Camera-type eye (tissue), 1 donor: ENCODE data around the gene AP5B1. TPM values are rescaled to one million over a fixed set of nuclear protein-coding genes. Genes with fewer than 3 reads are reported as not detected.

Experiments used
- total RNA-seq: library from RNA; depleted of rRNA; stranded (reverse); fragments of >200 nt; gene quantifications from one replicate; pipeline ENCODE4 v1.2.3, GENCODE V29; 2014

AP5B1 gene
- 8.6 TPM for total RNA-seq

GRCh38 chr11:65780770-65781151 is at the start of gene AP5B1:
TSS of gene AP5B1 (minus strand) at chr11:65780976. CDS start at chr11:65780591, 385 bp downstream.

GRCh38 chr11:65786786-65787636 is 6.2 kb upstream of the AP5B1 start, which contains the start of gene OVOL1:
TSS of gene OVOL1 (plus strand) at chr11:65787063. CDS start at chr11:65787374, 311 bp downstream.

Other genes starting within 250 kb of the AP5B1 start
- gene LTBP3, start 222.6 kb downstream of the AP5B1 start, total RNA-seq = 190 TPM
- 28.4 TPM for gene ZNRD2, start 210.5 kb downstream of the AP5B1 start, total RNA-seq
- gene FAM89B, start 208.4 kb downstream of the AP5B1 start, total RNA-seq = 17.2 TPM
- gene EHBP1L1, start 204.9 kb downstream of the AP5B1 start, total RNA-seq = 51.2 TPM
- 0.99 TPM for gene KCNK7, start 185.2 kb downstream of the AP5B1 start, total RNA-seq
- gene MAP3K11, start 166.8 kb downstream of the AP5B1 start, total RNA-seq = 29.9 TPM
- gene PCNX3, start 165.2 kb downstream of the AP5B1 start, total RNA-seq = 19.2 TPM
- 16.2 TPM for gene SIPA1, start 142.9 kb downstream of the AP5B1 start, total RNA-seq
- gene RELA, start 118.1 kb downstream of the AP5B1 start, total RNA-seq = 24.5 TPM
- 58.7 TPM for gene KAT5, start 68.7 kb downstream of the AP5B1 start, total RNA-seq
- gene RNASEH2C, start 60.2 kb downstream of the AP5B1 start, total RNA-seq = 38.4 TPM
- 0.49 TPM for gene OVOL1, start 6.1 kb upstream of the AP5B1 start, total RNA-seq
- 3.1 TPM for gene SNX32, start 53.0 kb upstream of the AP5B1 start, total RNA-seq
- gene CFL1, start 77.2 kb upstream of the AP5B1 start, total RNA-seq = 451 TPM
- 42.3 TPM for gene MUS81, start 79.5 kb upstream of the AP5B1 start, total RNA-seq
- 65.5 TPM for gene EFEMP2, start 91.8 kb upstream of the AP5B1 start, total RNA-seq
- 0.77 TPM for gene CTSW, start 98.9 kb upstream of the AP5B1 start, total RNA-seq
- 67.0 TPM for gene FIBP, start 107.5 kb upstream of the AP5B1 start, total RNA-seq
- gene CCDC85B, start 109.7 kb upstream of the AP5B1 start, total RNA-seq = 21.2 TPM
- not detected for gene FOSL1, start 119.4 kb upstream of the AP5B1 start, total RNA-seq
- gene C11orf68, start 138.1 kb upstream of the AP5B1 start, total RNA-seq = 19.1 TPM
- 54.6 TPM for gene DRAP1, start 138.4 kb upstream of the AP5B1 start, total RNA-seq
- gene TSGA10IP, start 164.5 kb upstream of the AP5B1 start, total RNA-seq = not detected
- 55.1 TPM for gene SART1, start 180.8 kb upstream of the AP5B1 start, total RNA-seq
- 34.6 TPM for gene EIF1AD, start 221.2 kb upstream of the AP5B1 start, total RNA-seq
- 17.2 TPM for gene BANF1, start 221.5 kb upstream of the AP5B1 start, total RNA-seq
- gene CST6, start 231.0 kb upstream of the AP5B1 start, total RNA-seq = not detected
- not detected for gene CATSPER1, start 245.5 kb upstream of the AP5B1 start, total RNA-seq